Type B pancreatic cell (in vitro differentiated cells): ENCODE measurements around the gene ZNF483. TPM values are rescaled to one million over a fixed set of nuclear protein-coding genes. Genes with fewer than 3 reads are reported as not detected.
"Not testable (repeated sequence)": the region's sequence is repeated elsewhere in the genome, so short reads cannot be mapped to it uniquely, and the experiment has no call there.

ENCODE experiments used
- DNase-seq: peaks from one replicate; pipeline ENCODE4 v3.0.0; 2021; ENCODE audit warnings: mixed read lengths; ENCODE audit not compliant: unreplicated experiment; ENCODE audit errors: extremely low spot score
- H3K27ac Mint-ChIP-seq: 2 replicates; pipeline ENCODE4 v1.8.0; 2021; ENCODE audit warnings: mild to moderate bottlenecking, mixed read lengths
- H3K27me3 Mint-ChIP-seq: 2 replicates; pipeline ENCODE4 v1.8.0; 2021; ENCODE audit warnings: mixed read lengths
- H3K36me3 Mint-ChIP-seq: 2 replicates; pipeline ENCODE4 v1.8.0; 2021; ENCODE audit warnings: mixed read lengths
- H3K4me1 Mint-ChIP-seq: one replicate; pipeline ENCODE4 v1.8.0; 2021; ENCODE audit warnings: mixed read lengths; ENCODE audit not compliant: unreplicated experiment
- H3K4me3 Mint-ChIP-seq: 2 replicates; pipeline ENCODE4 v1.8.0; 2021; ENCODE audit warnings: mild to moderate bottlenecking, mixed read lengths
- H3K9me3 Mint-ChIP-seq: 2 replicates; pipeline ENCODE4 v1.8.0; 2021; ENCODE audit warnings: mixed read lengths
- total RNA-seq: library from RNA; stranded (reverse); gene quantifications from 2 replicates; pipeline ENCODE4 v1.2.1, GENCODE V29; 2021; ENCODE audit warnings: low replicate concordance
- TF ChIP-seq, protein P1 (sequence below): fragments of 200-600 bp; sonication (generic); conservative IDR thresholded peaks from 2 replicates; pipeline ENCODE4 v1.5.0; 2021; ENCODE audit warnings: antibody characterized with exemption, mild to moderate bottlenecking

Gene ZNF483
- total RNA-seq, 1 donor from 2014 or later: 11.7 TPM

DNA sequence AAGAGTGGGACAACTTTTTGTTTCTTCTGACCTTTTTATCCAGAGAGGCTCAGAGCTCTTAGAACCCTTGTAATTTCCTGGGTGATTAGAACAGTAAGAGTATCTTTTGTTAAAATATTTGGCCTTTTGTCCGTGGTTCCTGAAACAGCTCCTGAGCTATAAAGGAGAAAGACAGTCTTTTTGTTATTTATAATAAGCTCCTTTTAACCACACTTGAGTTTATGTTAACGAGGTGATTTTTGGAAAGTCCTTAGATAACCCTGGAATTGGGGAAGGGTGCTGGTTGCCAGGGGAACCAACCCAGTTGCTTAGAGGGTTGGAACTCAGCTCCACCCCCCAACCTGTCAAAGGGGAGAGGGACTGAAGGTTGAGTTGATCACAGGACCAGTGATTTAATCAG lies 4.8 kb downstream of the ZNF483 start:
- Mint-ChIP-seq H3K4me3 (no peak overlapping the region), H3K4me1 (peaks cover 10% of the 10 kb centered on the region), H3K27ac (no peak overlapping the region), H3K27me3 (peaks cover 12% of the 10 kb centered on the region), H3K9me3 (no peaks in the 10 kb centered on the region), H3K36me3 (peaks cover 31% of the 10 kb centered on the region)
- DNase-seq: no peak
- TF ChIP-seq, protein P1, sequence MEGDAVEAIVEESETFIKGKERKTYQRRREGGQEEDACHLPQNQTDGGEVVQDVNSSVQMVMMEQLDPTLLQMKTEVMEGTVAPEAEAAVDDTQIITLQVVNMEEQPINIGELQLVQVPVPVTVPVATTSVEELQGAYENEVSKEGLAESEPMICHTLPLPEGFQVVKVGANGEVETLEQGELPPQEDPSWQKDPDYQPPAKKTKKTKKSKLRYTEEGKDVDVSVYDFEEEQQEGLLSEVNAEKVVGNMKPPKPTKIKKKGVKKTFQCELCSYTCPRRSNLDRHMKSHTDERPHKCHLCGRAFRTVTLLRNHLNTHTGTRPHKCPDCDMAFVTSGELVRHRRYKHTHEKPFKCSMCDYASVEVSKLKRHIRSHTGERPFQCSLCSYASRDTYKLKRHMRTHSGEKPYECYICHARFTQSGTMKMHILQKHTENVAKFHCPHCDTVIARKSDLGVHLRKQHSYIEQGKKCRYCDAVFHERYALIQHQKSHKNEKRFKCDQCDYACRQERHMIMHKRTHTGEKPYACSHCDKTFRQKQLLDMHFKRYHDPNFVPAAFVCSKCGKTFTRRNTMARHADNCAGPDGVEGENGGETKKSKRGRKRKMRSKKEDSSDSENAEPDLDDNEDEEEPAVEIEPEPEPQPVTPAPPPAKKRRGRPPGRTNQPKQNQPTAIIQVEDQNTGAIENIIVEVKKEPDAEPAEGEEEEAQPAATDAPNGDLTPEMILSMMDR: no peak

DNA sequence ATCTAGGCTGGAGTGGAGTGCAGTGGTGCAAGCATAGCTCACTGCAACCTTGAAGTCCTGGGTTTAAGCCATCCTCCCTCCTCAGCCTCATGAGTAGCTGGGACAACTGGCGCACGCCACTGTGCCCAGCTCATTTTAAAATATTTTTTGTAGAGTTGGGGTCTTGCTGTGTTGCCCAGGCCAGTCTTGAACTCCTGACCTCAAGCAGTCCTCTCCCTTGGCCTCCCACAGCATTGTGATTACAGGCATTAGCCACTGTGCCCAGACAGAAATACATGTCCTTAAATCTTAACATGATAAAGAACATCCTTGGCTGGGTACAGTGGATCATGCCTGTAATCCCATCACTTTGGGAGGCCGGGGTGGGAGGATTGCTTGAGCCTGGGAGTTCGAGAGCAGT lies 6.7 kb downstream of the ZNF483 start:
- H3K4me1 Mint-ChIP-seq: no peaks in the 10 kb centered on the region

DNA sequence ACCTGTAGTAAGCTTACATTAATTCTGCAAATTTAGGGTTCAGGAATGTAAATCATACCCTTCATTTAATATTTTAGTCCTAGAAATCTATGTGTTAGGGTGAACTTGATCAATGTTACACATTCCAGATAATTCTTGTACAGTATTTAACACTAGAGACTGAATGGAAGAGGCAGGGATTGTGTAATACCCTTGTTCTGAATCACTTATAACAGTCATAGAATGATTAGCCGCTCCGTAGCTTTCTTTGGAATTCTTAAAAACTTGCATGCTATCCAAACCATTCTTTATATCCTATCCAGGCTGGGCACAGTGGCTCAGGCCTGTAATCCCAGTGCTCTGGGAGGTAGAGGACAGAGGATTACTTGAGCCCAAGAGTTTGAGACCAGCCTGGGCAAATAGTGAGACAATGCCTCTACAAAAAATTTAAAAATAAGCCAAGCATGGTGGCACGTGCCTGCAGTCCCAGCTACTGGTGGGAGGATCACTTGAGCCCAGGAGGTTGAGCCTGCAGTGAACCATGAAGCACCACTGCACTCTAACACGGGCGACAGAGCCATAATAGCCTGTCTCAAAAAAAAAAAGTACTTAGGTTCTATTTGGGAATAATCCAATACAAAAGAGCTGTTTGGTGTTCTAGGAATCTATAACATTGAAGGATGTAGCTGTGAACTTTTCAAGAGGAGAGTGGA lies 8.3 kb downstream of the ZNF483 start:
- H3K36me3 Mint-ChIP-seq: peaks cover 41% of the 10 kb centered on the region
- H3K4me1 Mint-ChIP-seq: no peaks in the 10 kb centered on the region
- no peaks in the 10 kb centered on the region for H3K9me3 Mint-ChIP-seq
- no peak for DNase-seq
- TF ChIP-seq, protein P1: no peak
- H3K27me3 Mint-ChIP-seq: no peaks in the 10 kb centered on the region
- H3K27ac Mint-ChIP-seq: no peak overlapping the region
- H3K4me3 Mint-ChIP-seq: no peak overlapping the region

More for the DNA sequence above, 6.7 kb downstream of the ZNF483 start:
- Mint-ChIP-seq H3K27ac (no peak overlapping the region), H3K27me3 (no peaks in the 10 kb centered on the region), H3K4me3 (no peak overlapping the region), H3K36me3 (peaks cover 36% of the 10 kb centered on the region), H3K9me3 (no peaks in the 10 kb centered on the region)
- no peak for DNase-seq
- TF ChIP-seq, protein P1: no peak

DNA sequence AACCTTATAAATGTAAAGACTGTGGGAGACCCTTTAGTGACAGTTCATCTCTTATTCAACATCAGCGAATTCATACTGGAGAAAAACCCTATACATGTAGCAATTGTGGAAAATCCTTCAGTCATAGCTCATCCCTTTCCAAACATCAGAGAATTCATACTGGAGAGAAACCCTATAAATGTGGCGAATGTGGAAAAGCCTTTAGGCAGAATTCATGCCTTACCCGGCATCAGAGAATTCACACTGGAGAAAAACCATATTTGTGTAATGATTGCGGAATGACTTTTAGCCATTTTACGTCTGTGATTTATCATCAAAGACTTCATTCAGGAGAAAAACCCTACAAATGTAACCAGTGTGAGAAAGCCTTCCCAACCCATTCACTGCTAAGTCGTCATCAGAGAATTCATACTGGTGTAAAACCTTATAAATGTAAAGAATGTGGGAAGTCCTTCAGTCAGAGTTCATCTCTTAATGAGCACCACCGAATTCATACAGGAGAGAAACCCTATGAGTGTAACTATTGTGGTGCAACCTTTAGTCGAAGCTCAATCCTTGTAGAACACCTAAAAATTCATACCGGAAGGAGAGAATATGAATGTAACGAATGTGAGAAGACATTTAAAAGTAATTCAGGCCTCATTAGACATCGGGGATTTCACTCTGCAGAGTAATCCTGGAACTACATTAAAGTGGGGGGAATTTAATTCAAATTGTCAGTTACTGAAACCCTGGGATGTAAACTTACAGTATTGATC lies 17.7 kb downstream of the ZNF483 start:
- H3K9me3 Mint-ChIP-seq: peaks cover 39% of the 10 kb centered on the region
- H3K27me3 Mint-ChIP-seq: no peaks in the 10 kb centered on the region
- H3K27ac Mint-ChIP-seq: no peak overlapping the region
- DNase-seq: no peak
- H3K36me3 Mint-ChIP-seq: peaks cover 55% of the 10 kb centered on the region
- H3K4me3 Mint-ChIP-seq: no peak overlapping the region
- TF ChIP-seq, protein P1: no peak
- no peaks in the 10 kb centered on the region for H3K4me1 Mint-ChIP-seq

DNA sequence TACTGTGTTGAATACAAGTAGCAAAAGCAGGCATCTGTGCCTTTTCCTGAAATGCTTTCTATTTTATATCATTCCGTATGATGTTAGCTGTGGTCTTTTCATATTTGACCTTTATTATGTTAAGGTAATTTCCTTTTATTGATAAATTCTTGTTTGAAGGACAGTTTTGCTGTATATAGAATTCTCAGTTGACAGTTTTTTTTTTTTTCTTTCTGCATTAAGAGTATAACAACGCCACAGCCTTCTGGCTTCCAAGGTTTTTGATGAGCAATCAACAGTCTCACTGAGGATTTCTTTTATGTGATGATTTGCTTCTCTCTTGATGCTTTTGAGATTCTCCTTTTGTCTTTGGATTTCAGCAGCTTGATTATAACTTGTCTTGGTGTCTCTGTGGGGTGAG lies 23.6 kb downstream of the ZNF483 start:
- TF ChIP-seq, protein P1: no peak
- Mint-ChIP-seq H3K27ac (no peak overlapping the region), H3K9me3 (peaks cover 20% of the 10 kb centered on the region), H3K4me1 (no peaks in the 10 kb centered on the region), H3K4me3 (no peak overlapping the region), H3K27me3 (no peaks in the 10 kb centered on the region), H3K36me3 (peaks cover 45% of the 10 kb centered on the region)
- DNase-seq: no peak

DNA sequence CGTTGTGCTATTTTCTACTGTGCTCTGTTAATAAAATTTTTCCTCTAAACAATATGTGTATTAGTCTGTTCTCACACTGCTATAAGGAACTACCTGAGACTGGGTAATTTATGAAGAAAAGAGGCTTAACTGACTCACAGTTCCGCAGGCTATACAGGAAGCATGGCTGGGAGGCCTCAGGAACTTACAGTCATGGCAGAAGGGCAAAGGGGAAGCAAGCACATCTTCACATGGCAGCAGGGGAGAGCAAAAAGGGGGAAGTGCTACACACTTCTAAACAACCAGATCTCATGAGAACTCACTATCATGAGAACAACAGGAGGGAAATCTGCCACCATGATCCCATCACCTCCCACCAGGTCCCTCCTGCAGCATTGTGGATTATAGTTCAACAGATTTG lies 30.4 kb downstream of the ZNF483 start:
- not testable (repeated sequence) for DNase-seq, H3K27ac Mint-ChIP-seq, H3K4me3 Mint-ChIP-seq, H3K27me3 Mint-ChIP-seq, H3K4me1 Mint-ChIP-seq
- H3K9me3 Mint-ChIP-seq: peaks cover 14% of the 10 kb centered on the region
- H3K36me3 Mint-ChIP-seq: peaks cover 39% of the 10 kb centered on the region
